Upper lobe of left lung (tissue), 6 donors: ENCODE measurements around the gene RFX7. TPM values are rescaled to one million over a fixed set of nuclear protein-coding genes. Genes with fewer than 3 reads are reported as not detected.

Source experiments
- ATAC-seq, 2 donors: fragments of 200-7000 bp; cut with Tn5 transposase; one replicate each; pipeline ENCODE4 v1.9.1; 2022; ENCODE audit warnings: mild to moderate bottlenecking in 2 of 2, moderate library complexity in 2 of 2; ENCODE audit not compliant: low FRiP score in 2 of 2
- DNase-seq, 2 donors: peaks; one replicate each; pipeline ENCODE4 v3.0.0-alpha.2; 2019 to 2020
- H3K27ac ChIP-seq, 4 donors: fragments of 200-600 bp; sonication (generic); one replicate each; pipeline ENCODE4 v1.5.1; 2016 to 2019
- H3K27me3 ChIP-seq, 4 donors: fragments of 200-600 bp; sonication (generic); one replicate each; pipeline ENCODE4 v1.5.1; 2017 to 2019
- H3K36me3 ChIP-seq, 4 donors: fragments of 200-600 bp; sonication (generic); one replicate each; pipeline ENCODE4 v1.5.1; 2016 to 2019
- H3K4me1 ChIP-seq, 4 donors: fragments of 200-600 bp; sonication (generic); one replicate each; pipeline ENCODE4 v1.5.1; 2018 to 2019
- H3K4me3 ChIP-seq, 4 donors: fragments of 200-600 bp; sonication (generic); one replicate each; pipeline ENCODE4 v1.5.1; 2017 to 2019; ENCODE audit warnings: mild to moderate bottlenecking in 2 of 4, moderate library complexity in 1 of 4
- H3K9me3 ChIP-seq, 4 donors: fragments of 200-600 bp; sonication (generic); one replicate each; pipeline ENCODE4 v1.5.1; 2018 to 2019
- EP300 ChIP-seq, 4 donors: sonication (generic); formaldehyde crosslinking; IDR thresholded peaks; one replicate each; pipeline ENCODE4 v1.5.1; 2017; ENCODE audit warnings: antibody characterized with exemption in 4 of 4, control low read depth in 2 of 4
- POLR2A ChIP-seq, 4 donors: fragments of 450-650 bp; IDR thresholded peaks; one replicate each; pipeline ENCODE4 v1.5.1; 2016 to 2017; ENCODE audit warnings: antibody characterized with exemption in 4 of 4, mild to moderate bottlenecking in 2 of 4
- POLR2AphosphoS5 ChIP-seq, 2 donors: sonication (generic); formaldehyde crosslinking; IDR thresholded peaks; one replicate each; pipeline ENCODE4 v1.5.1; 2017; ENCODE audit warnings: antibody characterized with exemption in 2 of 2
- WGBS, 2 donors: methylation state at CpG; one replicate each; pipeline ENCODE4 v1.1.5; 2017 to 2018; 5-methylcytosine and 5-hydroxymethylcytosine counted together
- small RNA-seq, 4 donors: library from RNA; depleted of rRNA; stranded (forward); fragments of <200 nt; gene quantifications; one replicate each; pipeline ENCODE3, GENCODE V24; 2016
- total RNA-seq, 6 donors: library from RNA; depleted of rRNA in 4 of 6; stranded (reverse); fragments of >200 nt in 4 of 6; gene quantifications; one replicate each; pipeline versions ENCODE4 v1.1.0 to v1.2.1, GENCODE V29; 2016 to 2021
- TF ChIP-seq, protein P1 (sequence below), 6 experiments: fragments of 450-650 bp in 4 of 6; fragments of 200-600 bp in 2 of 6; sonication (generic) in 2 of 6; IDR thresholded peaks; one replicate each; pipeline ENCODE4 v1.5.1; 2016 to 2019; ENCODE audit warnings: antibody characterized with exemption in 6 of 6
- donor health status: DM: no; HTN: no; CAD: no; lungs with moderate emphysema.
- donor health status: DM: no; HTN: yes; CAD: no; lungs with severe emphysema.

Gene RFX7
- total RNA-seq, 6 donors from 2014 or later, result 8.0 to 17.9 (median 12.5) TPM

DNA sequence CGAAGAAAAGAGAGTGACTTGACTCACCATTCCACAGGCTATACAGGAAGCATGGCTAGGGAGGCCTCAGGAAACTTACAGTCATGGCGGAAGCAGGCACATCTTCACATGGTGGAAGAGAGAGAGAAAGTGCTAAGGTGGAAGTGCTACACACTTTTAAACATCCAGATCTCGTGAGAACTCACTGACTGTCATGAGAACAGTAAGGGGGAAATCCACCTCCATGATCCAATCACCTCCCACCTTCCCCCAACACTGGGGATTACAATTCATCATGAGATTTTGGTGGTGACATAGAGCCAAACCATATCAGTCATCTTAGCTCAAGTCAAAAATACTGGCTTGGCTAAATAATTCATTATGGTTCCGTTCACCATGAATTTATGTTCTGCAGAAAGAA is 205.0 kb downstream of the RFX7 start:
- TF ChIP-seq, protein P1, sequence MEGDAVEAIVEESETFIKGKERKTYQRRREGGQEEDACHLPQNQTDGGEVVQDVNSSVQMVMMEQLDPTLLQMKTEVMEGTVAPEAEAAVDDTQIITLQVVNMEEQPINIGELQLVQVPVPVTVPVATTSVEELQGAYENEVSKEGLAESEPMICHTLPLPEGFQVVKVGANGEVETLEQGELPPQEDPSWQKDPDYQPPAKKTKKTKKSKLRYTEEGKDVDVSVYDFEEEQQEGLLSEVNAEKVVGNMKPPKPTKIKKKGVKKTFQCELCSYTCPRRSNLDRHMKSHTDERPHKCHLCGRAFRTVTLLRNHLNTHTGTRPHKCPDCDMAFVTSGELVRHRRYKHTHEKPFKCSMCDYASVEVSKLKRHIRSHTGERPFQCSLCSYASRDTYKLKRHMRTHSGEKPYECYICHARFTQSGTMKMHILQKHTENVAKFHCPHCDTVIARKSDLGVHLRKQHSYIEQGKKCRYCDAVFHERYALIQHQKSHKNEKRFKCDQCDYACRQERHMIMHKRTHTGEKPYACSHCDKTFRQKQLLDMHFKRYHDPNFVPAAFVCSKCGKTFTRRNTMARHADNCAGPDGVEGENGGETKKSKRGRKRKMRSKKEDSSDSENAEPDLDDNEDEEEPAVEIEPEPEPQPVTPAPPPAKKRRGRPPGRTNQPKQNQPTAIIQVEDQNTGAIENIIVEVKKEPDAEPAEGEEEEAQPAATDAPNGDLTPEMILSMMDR (IDR thresholded peaks at IDR 0.05), result no peak
- TF ChIP-seq EP300 (IDR thresholded peaks at IDR 0.05) (no peak), POLR2AphosphoS5 (IDR thresholded peaks at IDR 0.05) (no peak), POLR2A (IDR thresholded peaks at IDR 0.05) (no peak)
- H3K4me1 ChIP-seq, result peaks cover 13 to 24% (median 20%) of the 10 kb centered on the region in 4 donors
- H3K4me3 ChIP-seq, result no peak overlapping the region
- WGBS, 2 donors, result 90 to 93% methylated on average over 4 of the region's 4 CpGs
- no peak overlapping the region for H3K27ac ChIP-seq
- ATAC-seq, result no peak
- DNase-seq, result no peak
- H3K36me3 ChIP-seq, result no peaks in the 10 kb centered on the region
- no peaks in the 10 kb centered on the region for H3K27me3 ChIP-seq
- H3K9me3 ChIP-seq, result no peaks in the 10 kb centered on the region

DNA sequence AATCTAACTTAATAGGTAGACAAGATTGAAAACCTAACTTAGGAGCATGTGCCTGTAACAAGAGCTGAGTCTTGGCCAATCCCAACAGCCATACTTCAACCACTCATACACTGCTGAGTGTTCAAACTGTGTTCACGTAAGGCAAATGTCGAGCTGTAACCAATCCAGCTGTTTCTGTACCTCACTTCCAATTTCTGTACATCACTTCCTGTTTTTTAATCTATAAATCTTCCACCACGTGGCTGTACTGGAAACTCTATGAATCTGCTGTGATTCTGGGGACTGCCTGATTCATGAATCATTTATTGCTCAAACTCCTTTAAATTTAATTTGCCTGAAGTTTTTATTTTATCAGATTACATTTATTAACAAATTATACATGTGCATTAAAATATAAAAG is 205.7 kb downstream of the RFX7 start:
- 39% methylated on average over 3 of the region's 3 CpGs for WGBS, 2 donors
- no peak for DNase-seq
- H3K4me3 ChIP-seq, result no peak overlapping the region
- ATAC-seq, result no peak
- H3K27ac ChIP-seq, result no peak overlapping the region
- no peaks in the 10 kb centered on the region for H3K9me3 ChIP-seq
- no peaks in the 10 kb centered on the region for H3K27me3 ChIP-seq
- H3K36me3 ChIP-seq, result no peaks in the 10 kb centered on the region
- peaks cover 13 to 24% (median 19%) of the 10 kb centered on the region in 4 donors for H3K4me1 ChIP-seq
- TF ChIP-seq, protein P1 (IDR thresholded peaks at IDR 0.05), result no peak
- TF ChIP-seq POLR2A (IDR thresholded peaks at IDR 0.05), result no peak
- no peak for TF ChIP-seq POLR2AphosphoS5 (IDR thresholded peaks at IDR 0.05)
- no peak for TF ChIP-seq EP300 (IDR thresholded peaks at IDR 0.05)

Small RNAs within 50 kb of the gene (small RNA-seq; reads per million reads assigned to genes)
- gene CD24P2, result 0 reads per million in 4 donors
- 0 reads per million in 4 donors for gene RNU6-1287P

Other genes with a start within 250 kb of the RFX7 start
- gene TEX9, start 121.5 kb upstream of the RFX7 start, total RNA-seq, result 10 to 100 TPM in 2 of 6 donors, 1 to 10 TPM in 4; 1.6 to 36.4 (median 6.8) TPM
- gene MNS1, start 221.3 kb upstream of the RFX7 start, total RNA-seq, result 10 to 100 TPM in 1 of 6 donors, 1 to 10 TPM in 4, under 1 TPM in 1; 0.43 to 15.7 (median 3.0) TPM